Esophagus squamous epithelium (tissue), 5 donors: ENCODE results near the gene PKN1. TPM values are rescaled to one million over a fixed set of nuclear protein-coding genes. Genes with fewer than 3 reads are reported as not detected.

Source experiments
- DNase-seq: peaks from one replicate; lab custom pipeline; 2025; lab: John Stamatoyannopoulos, UW
- H3K27ac ChIP-seq, 4 donors: fragments of 200-600 bp; sonication (generic); one replicate each; pipeline ENCODE4 v1.5.1; 2016 to 2019; ENCODE audit warnings: mild to moderate bottlenecking in 1 of 4
- H3K27me3 ChIP-seq, 4 donors: fragments of 200-600 bp; sonication (generic); 1 replicate in 3 of 4; 2 replicates in 1 of 4; pipeline versions ENCODE4 v1.5.1 to v1.6.0; 2017 to 2021; ENCODE audit warnings: antibody characterized with exemption in 1 of 4
- H3K36me3 ChIP-seq, 3 donors: fragments of 200-600 bp; sonication (generic); one replicate each; pipeline ENCODE4 v1.5.1; 2016 to 2019
- H3K4me1 ChIP-seq, 3 donors: fragments of 200-600 bp; sonication (generic); one replicate each; pipeline ENCODE4 v1.5.1; 2017 to 2019
- H3K4me3 ChIP-seq, 4 donors: fragments of 200-600 bp; sonication (generic); 1 replicate in 3 of 4; 2 replicates in 1 of 4; pipeline ENCODE4 v1.5.1; 2016 to 2019; ENCODE audit warnings: mild to moderate bottlenecking in 2 of 4, moderate library complexity in 1 of 4
- H3K9me3 ChIP-seq, 3 donors: fragments of 200-600 bp; sonication (generic); one replicate each; pipeline ENCODE4 v1.5.1; 2016 to 2019
- POLR2A ChIP-seq, 4 donors: fragments of 450-650 bp; IDR thresholded peaks; one replicate each; pipeline ENCODE4 v1.6.1; 2017; ENCODE audit warnings: antibody characterized with exemption in 4 of 4, mild to moderate bottlenecking in 4 of 4, moderate library complexity in 3 of 4
- WGBS, 2 donors: methylation state at CpG; one replicate each; pipeline ENCODE4 v1.1.5; 2018; 5-methylcytosine and 5-hydroxymethylcytosine counted together
- intact Hi-C: fragments of 100-400 bp; cut with DNase I; formaldehyde crosslinking; loops from one replicate; pipeline ENCODE4 v1.15.0; 2022
- total RNA-seq, 4 donors: library from RNA; depleted of rRNA; stranded (reverse); fragments of >200 nt; gene quantifications; one replicate each; pipeline ENCODE4 v1.1.0, GENCODE V29; 2016
- TF ChIP-seq, protein P1 (sequence below), 6 experiments: fragments of 450-650 bp in 4 of 6; fragments of 200-600 bp in 2 of 6; sonication (generic) in 2 of 6; IDR thresholded peaks; one replicate each; pipeline ENCODE4 v1.5.1; 2016 to 2019; ENCODE audit warnings: antibody characterized with exemption in 6 of 6, mild to moderate bottlenecking in 4 of 6, moderate library complexity in 4 of 6
- donor health status: DM: yes; HTN: yes; CAD: no.

The PKN1 gene
- total RNA-seq, 4 donors from 2014 or later, result 6.1 to 38.3 (median 21.0) TPM

- H3K9me3 ChIP-seq, result no peaks in the 10 kb centered on the region
- peaks cover 19 to 48% (median 24%) of the 10 kb centered on the region in 3 donors for H3K4me1 ChIP-seq
- H3K27me3 ChIP-seq, result peaks cover 0 to 7% (median 0%) of the 10 kb centered on the region in 4 donors
- peak overlapping the region in 1 of 4 donors; percentile 21 for H3K27ac ChIP-seq
- TF ChIP-seq, protein P1, sequence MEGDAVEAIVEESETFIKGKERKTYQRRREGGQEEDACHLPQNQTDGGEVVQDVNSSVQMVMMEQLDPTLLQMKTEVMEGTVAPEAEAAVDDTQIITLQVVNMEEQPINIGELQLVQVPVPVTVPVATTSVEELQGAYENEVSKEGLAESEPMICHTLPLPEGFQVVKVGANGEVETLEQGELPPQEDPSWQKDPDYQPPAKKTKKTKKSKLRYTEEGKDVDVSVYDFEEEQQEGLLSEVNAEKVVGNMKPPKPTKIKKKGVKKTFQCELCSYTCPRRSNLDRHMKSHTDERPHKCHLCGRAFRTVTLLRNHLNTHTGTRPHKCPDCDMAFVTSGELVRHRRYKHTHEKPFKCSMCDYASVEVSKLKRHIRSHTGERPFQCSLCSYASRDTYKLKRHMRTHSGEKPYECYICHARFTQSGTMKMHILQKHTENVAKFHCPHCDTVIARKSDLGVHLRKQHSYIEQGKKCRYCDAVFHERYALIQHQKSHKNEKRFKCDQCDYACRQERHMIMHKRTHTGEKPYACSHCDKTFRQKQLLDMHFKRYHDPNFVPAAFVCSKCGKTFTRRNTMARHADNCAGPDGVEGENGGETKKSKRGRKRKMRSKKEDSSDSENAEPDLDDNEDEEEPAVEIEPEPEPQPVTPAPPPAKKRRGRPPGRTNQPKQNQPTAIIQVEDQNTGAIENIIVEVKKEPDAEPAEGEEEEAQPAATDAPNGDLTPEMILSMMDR (IDR thresholded peaks at IDR 0.05), result peak; percentile 64 to 85 (median 72)
- TF ChIP-seq POLR2A (IDR thresholded peaks at IDR 0.05), result no peak
- H3K4me3 ChIP-seq, result no peak overlapping the region
- 95 to 100% methylated on average over 1 to 10 of the region's 43 CpGs for WGBS, 2 donors
- intact Hi-C loops, result no loop called here
- DNase-seq, result no peak
- H3K36me3 ChIP-seq, result peaks cover 6 to 82% (median 33%) of the 10 kb centered on the region in 3 donors
Observed at GRCh38 chr19:14479975-14480699, 47.0 kb downstream of the PKN1 start.

GRCh38 chr19:14480700-14481079 is 47.6 kb downstream of the PKN1 start:
- Histone ChIP-seq H3K27ac (no peak overlapping the region), H3K36me3 (peaks cover 6 to 88% (median 33%) of the 10 kb centered on the region in 3 donors), H3K9me3 (no peaks in the 10 kb centered on the region), H3K27me3 (peaks cover 0 to under 1% (median 0%) of the 10 kb centered on the region in 4 donors), H3K4me1 (peaks cover 13 to 42% (median 18%) of the 10 kb centered on the region in 3 donors), H3K4me3 (no peak overlapping the region)
- DNase-seq, result no peak
- 78 to 82% methylated on average over 3 to 5 of the region's 5 CpGs for WGBS, 2 donors
- no peak for TF ChIP-seq POLR2A (IDR thresholded peaks at IDR 0.05)
- TF ChIP-seq, protein P1 (IDR thresholded peaks at IDR 0.05), result no peak
- intact Hi-C loops, result no loop called here

DNA sequence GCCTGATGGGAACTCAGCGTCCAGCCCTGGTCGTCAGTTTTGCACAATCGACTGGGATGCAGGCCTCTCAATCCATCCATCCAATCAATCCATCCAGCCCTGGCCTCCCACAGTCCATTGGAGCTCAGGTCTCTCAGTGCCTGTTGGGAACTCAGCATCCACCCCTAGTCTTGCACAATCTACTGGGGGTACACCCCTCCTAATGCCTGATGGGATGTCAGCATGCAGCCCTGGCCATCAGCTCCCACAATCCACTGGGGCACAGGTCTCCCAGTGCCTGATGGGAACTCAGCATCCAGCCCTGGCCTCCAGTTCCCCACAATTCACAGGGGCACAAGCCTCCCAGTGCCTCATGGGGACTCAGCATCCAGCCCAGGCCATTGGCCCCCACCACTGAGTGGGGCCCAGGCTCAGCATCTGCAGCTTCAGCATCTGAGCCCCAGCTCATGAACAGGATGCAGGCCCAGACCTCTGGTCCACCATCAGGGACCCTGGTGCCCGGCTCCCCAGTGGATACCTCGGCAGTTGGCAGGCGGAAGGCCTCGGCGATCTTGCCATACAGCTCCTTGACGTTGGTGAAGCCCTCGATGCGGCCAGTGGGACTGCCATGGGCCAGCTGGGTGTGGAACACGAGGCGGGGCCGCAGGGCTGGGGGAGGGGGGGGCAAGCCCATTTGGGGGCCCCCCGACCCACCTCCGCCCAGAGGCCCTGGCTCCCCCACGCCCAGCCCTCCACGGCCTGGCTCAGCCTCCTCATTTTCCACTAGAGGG is 49.3 kb downstream of the PKN1 start:
- 76% methylated on average over 3 of the region's 18 CpGs; no CpG with 5 or more reads in 1 of the 2 donors for WGBS, 2 donors
- intact Hi-C loops, result no loop called here
- Histone ChIP-seq H3K4me1 (peaks cover 2 to 26% (median 9%) of the 10 kb centered on the region in 3 donors), H3K36me3 (peaks cover 6 to 97% (median 33%) of the 10 kb centered on the region in 3 donors), H3K9me3 (no peaks in the 10 kb centered on the region), H3K4me3 (no peak overlapping the region), H3K27me3 (no peaks in the 10 kb centered on the region), H3K27ac (no peak overlapping the region)
- TF ChIP-seq, protein P1 (IDR thresholded peaks at IDR 0.05), result no peak
- DNase-seq, result no peak

DNA sequence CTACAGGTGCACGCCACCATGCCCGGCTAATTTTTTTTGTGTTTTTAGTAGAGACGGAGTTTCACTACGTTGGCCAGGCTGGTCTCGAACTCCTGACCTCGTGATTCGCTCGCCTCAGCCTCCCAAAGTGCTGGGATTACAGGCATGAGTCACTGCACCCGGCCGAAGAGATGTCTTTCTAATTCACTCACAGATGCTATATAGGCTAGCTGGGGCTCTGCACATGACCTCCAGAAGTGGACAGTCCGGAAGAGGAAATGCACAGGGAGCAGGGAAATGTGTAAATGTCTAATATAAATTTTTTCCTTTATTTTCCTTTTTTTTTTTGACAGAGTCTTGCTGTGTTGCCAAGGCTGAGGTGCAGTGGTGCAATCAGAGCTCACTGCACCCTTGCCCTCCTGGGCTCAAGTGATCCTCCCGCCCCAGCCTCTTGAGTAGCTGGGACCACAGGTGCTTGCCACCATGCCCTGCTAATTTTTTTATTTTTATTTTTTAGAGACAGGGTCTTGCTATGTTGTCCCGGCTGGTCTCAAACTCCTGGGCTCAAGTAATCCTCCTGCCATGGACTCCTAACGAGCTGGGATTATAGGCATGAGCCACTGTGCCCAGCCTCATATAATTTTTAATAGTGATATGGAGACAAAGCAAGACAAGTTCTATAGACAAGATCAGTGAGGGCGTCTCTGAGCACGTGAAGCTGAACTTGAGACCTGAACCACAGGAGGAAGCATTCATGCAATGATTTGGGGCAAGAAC is 54.4 kb downstream of the PKN1 start:
- no peak for DNase-seq
- no peaks in the 10 kb centered on the region for H3K9me3 ChIP-seq
- no peak overlapping the region for H3K27ac ChIP-seq
- TF ChIP-seq, protein P1 (IDR thresholded peaks at IDR 0.05), result no peak
- TF ChIP-seq POLR2A (IDR thresholded peaks at IDR 0.05), result no peak
- peaks cover 13 to 97% (median 33%) of the 10 kb centered on the region in 3 donors for H3K36me3 ChIP-seq
- intact Hi-C loops, result no loop called here
- H3K4me1 ChIP-seq, result peaks cover 0 to 3% (median 0%) of the 10 kb centered on the region in 3 donors
- WGBS, 2 donors, result 86 to 87% methylated on average over 15 to 16 of the region's 16 CpGs
- no peaks in the 10 kb centered on the region for H3K27me3 ChIP-seq
- H3K4me3 ChIP-seq, result no peak overlapping the region
